GM18526 (cell line): ENCODE results near the gene SULT2B1.

Experiments
- POLR2A ChIP-seq: IDR thresholded peaks from 3 replicates; pipeline ENCODE4 v1.6.1; 2011; ENCODE audit not compliant: insufficient read length; ENCODE audit errors: extremely low read depth

Gene SULT2B1

DNA sequence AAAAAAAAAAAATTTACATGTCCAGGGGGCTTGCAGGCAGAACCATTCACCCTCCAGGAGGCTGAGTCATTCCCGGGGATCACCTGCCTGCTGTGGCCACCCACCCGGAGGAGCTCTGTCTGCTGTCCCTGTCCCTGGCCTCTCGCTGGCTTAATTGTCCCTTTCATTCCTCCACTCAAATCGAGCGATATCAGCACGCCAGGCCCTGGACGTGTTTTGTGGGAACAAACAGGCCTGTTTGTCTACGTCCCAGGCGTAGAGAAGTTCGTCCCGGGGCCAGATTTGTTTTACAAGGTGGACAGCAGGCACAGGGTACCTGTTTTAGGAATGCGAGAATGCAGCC lies 21.2 kb downstream of the SULT2B1 start:
- no peak for TF ChIP-seq POLR2A

DNA sequence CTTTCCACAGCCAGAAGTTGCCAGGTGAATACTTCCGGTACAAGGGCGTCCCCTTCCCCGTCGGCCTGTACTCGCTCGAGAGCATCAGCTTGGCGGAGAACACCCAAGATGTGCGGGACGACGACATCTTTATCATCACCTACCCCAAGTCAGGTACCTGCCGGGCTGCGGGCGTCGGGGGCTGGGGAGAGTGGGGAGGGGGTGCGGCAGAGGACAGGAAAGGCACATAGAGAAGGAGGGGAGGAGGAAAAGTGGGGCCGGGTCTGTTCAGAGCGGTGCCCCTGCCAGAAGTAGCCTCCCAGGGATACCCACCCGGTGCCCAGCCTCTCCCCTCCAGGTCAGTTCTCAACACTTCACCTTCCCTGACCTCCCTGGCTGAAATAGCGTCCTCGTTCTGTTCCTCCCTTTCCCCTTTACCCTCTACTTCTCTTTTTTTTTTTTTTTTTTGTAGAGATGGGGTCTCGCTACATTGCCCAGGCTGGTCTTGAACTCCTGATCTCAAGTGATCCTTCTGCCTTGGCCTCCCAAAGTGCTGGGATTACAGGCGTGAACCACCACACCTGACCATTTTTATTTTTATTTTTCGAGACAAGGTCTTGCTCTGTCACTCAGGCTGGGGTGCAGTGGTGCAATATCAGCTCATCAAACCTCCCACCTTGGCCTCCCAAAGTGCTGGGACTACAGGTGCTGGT lies 24.1 kb downstream of the SULT2B1 start:
- TF ChIP-seq POLR2A, result no peak

DNA sequence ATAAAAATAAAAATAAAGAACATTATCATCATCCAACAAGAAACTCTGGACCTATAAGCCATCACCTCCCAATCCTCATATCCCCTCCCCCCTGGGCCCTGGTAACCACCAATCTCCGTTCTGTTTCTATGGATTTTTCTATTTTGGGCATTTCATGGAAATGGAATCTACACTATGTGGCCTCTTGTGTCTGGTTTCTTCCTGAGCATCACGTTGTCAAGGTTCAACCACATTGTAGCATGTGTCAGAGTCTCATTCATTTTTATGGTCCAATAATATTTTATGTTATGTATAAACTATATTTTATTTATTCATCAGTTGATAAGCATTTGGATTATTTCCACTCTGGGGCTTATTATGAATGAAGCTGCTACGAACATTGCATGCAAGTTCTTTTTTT lies 26.9 kb downstream of the SULT2B1 start:
- no peak for TF ChIP-seq POLR2A

GRCh38 chr19:48582168-48582567 lies 30.2 kb downstream of the SULT2B1 start:
- TF ChIP-seq POLR2A, result no peak

- no peak for TF ChIP-seq POLR2A
Measured at GRCh38 chr19:48587387-48587786, 35.4 kb downstream of the SULT2B1 start.

GRCh38 chr19:48588670-48589401 lies 36.9 kb downstream of the SULT2B1 start:
- no peak for TF ChIP-seq POLR2A

GRCh38 chr19:48591021-48591420 lies 39.0 kb downstream of the SULT2B1 start:
- no peak for TF ChIP-seq POLR2A

GRCh38 chr19:48595171-48595570 lies 43.2 kb downstream of the SULT2B1 start:
- no peak for TF ChIP-seq POLR2A

DNA sequence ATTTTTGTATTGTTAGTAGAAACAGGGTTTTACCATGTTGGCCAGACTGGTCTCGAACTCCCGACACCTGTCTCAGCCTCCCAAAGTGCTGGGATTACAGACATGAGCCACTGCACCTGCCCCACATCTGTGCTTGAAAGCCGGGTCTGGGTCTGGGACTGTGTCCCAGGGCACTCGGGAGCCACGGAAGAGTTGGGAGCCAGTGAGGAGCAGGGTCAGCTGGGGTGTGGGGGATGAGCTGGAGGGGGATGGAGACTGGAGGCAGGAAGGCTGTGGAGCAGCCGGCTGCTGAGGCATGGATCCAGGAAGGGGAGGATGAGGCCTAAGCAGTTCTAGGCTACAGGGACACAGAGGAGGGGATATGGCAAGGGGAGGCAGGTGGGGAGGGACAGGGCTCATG lies 43.9 kb downstream of the SULT2B1 start:
- TF ChIP-seq POLR2A, result no peak

- no peak for TF ChIP-seq POLR2A
Measured at GRCh38 chr19:48596237-48596636, 44.3 kb downstream of the SULT2B1 start.

DNA sequence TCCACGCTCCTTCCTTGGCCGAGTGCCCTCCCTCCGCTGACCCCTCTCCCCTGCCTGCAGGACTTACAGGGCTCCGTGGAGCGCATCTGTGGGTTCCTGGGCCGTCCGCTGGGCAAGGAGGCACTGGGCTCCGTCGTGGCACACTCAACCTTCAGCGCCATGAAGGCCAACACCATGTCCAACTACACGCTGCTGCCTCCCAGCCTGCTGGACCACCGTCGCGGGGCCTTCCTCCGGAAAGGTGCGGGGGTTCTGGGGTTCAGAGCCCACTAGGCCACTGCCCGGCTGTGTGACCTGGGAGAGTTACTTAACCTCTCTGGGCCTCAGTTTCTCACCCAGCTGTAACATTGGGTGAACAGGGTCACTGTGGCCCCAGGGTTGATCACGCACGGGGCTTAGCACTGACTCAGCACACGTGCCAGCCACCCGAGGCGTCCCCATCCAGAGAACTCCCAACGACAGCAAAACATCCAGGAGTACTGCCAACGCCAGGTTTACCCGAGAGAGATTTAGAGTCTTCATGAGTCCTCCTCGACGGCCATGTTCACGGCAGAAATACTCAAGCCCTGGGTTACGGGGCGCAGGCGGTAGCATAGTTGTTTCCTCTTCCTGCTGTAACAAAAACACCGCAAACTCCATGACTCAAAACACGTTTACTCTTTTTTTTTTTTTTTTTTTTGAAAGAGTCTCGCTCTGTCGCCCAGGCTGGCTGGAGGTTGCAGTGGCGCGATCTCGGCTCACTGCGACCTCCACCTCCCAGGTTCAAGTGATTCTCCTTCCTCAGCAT lies 44.9 kb downstream of the SULT2B1 start:
- no peak for TF ChIP-seq POLR2A

GRCh38 chr19:48598996-48599700 lies 47.2 kb downstream of the SULT2B1 start:
- no peak for TF ChIP-seq POLR2A

- no peak for TF ChIP-seq POLR2A
Measured at GRCh38 chr19:48600679-48601417, 48.9 kb downstream of the SULT2B1 start.

DNA sequence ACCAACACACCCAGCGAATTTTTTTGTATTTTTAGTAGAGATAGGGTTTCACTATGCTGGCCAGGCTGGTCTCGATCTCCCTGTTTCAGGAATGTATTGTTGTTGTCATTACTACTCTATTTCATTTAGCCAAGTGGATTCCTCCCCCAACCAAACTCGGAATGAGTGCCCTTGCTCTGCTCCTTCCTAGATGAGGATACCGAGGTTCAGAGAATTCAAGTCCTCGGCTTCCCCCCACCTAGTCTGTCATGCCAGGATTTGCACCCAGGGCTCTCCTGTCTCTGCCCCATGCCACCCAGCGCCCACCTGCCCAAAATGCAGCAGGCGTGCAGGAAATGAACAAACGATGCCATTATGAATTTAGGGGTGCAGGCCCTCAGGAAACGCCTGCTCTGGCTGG lies 51.0 kb downstream of the SULT2B1 start:
- no peak for TF ChIP-seq POLR2A

DNA sequence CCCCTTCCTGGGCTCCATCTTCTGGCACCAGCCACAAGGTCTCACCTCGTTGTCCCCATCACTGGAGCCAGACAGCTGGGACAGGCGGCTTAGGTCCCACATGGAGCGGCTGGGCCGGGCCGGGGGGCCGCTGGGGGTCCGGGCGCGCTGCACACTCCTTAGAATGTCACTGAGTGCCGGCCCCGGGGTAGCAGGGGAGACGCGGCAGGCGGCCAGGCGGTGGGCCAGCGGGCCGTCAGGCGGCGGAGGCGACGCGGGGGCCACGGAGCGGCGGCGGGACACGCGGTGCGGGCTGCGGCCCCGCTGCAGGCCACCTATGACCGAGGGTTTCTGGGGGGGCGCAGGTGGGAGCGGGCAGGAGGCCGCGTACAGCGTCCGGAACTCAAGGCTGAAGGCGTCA lies 51.5 kb downstream of the SULT2B1 start:
- TF ChIP-seq POLR2A, result no peak
